Measurements from ENCODE around the gene PRR27.

PRR27 gene

DNA sequence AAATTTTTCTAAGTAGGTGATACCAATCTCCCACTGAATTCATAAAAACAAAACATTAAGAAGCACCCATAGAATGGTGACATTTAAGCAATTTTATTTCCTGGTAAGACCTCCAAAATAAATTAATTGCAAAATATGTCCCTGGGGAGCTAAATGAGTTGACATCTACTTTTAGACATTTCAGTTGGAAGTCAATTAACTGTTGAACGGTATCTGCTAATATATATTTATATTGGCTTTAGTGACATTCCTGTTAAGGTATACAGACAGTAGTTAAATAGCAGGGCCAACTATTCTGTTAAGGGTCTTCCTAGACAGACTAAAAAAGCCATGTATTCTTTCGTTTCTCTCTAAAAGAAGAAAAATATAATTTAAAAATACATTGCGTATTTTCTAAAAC lies at the start of gene PRR27:
TSS of gene PRR27 (plus strand) at position 301 of the 400 bp plus-strand sequence. CDS start 139 bp downstream, outside the sequence.
- TF ChIP-seq, protein P1, sequence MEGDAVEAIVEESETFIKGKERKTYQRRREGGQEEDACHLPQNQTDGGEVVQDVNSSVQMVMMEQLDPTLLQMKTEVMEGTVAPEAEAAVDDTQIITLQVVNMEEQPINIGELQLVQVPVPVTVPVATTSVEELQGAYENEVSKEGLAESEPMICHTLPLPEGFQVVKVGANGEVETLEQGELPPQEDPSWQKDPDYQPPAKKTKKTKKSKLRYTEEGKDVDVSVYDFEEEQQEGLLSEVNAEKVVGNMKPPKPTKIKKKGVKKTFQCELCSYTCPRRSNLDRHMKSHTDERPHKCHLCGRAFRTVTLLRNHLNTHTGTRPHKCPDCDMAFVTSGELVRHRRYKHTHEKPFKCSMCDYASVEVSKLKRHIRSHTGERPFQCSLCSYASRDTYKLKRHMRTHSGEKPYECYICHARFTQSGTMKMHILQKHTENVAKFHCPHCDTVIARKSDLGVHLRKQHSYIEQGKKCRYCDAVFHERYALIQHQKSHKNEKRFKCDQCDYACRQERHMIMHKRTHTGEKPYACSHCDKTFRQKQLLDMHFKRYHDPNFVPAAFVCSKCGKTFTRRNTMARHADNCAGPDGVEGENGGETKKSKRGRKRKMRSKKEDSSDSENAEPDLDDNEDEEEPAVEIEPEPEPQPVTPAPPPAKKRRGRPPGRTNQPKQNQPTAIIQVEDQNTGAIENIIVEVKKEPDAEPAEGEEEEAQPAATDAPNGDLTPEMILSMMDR (IDR thresholded peaks at IDR 0.05; ENCODE audit: low read depth, low read length, missing control alignments): no peak
- no peak within 1 kb of the TSS for H3K4me3 ChIP-seq (ENCODE audit: low read depth, low read length)
- DNase-seq (ENCODE audit: low read depth): no peak

DNA sequence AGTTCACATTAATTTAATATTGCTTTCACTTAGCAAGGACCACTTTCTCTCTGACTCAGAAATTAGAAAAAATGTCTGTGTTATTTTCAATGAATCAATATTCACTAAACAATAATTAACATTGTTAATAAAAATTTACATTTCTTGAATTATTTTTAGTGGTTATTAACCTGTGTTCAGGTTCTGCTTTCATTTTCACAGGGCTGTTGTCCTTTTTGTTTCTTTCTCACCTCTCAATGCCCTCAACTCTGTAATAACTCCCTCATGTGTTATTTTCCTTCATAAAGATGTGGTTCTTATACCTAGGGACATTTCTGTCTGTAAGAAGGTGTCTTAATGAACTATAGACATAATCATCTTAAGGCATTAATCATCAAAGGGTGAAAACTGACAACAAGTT lies 43.1 kb upstream of the PRR27 start:
- H3K4me3 ChIP-seq (ENCODE audit: low read depth, low read length): no peak overlapping the region
- no peak for DNase-seq (ENCODE audit: low read depth)
- TF ChIP-seq, protein P1 (IDR thresholded peaks at IDR 0.05; ENCODE audit: low read depth, low read length, missing control alignments): no peak

DNA sequence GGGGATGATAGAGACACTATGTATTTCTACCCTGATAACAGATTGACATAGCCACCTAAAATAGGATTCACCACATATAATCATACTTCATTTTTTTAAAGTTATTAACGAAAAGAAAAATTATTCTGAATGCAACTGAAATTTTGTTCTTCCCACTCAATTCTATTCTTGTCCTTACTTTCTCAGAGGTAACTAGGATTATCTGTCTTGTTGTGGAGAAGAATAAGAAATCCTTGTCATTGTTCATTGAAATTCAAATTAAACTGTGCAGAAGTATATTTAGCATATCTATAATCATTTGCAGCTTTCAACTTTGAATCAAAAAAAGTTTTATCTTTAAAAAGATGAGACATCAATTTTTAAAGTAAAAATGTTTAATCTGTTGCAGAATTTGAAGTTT lies 40.4 kb upstream of the PRR27 start:
- TF ChIP-seq, protein P1 (IDR thresholded peaks at IDR 0.05; ENCODE audit: low read depth, low read length, missing control alignments): no peak
- no peak overlapping the region for H3K4me3 ChIP-seq (ENCODE audit: low read depth, low read length)
- no peak for DNase-seq (ENCODE audit: low read depth)

DNA sequence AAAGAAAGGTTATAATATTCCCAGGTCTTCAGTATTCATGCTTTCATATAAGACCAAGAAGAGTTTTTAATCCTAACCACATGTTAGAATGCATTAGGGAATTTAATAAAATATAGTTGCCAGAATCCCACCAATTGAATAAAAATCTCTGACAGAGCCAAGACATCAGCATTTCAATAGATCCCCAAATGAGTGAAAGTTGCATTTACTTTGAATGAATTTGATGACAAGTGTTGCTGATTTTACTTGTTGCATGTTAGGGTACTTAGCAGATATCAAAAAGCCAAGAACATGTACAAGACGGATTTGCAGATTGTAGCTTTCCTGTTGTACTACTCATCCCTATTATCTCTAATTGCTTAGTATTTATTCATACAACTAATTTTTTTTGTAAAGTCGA lies 39.9 kb upstream of the PRR27 start:
- TF ChIP-seq, protein P1 (IDR thresholded peaks at IDR 0.05; ENCODE audit: low read depth, low read length, missing control alignments): no peak
- H3K4me3 ChIP-seq (ENCODE audit: low read depth, low read length): no peak overlapping the region
- no peak for DNase-seq (ENCODE audit: low read depth)

DNA sequence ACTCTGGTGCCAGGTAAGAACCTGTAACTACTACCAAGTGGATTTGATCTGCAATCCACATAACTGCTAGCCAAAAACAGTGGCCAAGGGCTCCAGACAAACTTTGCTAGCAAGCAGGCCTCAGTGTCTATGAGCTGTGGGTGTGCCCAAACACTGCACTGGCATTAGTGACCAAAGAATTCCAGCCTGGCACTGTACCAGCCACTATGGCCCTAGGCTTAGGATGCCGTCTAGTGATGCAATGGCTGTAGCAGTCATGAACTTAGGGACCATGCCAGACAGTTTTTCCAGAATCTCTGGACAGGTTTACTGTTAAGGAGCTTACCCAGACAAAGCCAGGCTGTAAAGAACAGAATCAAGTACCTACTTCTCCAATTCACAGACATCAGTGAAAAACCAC lies 33.7 kb upstream of the PRR27 start:
- no peak overlapping the region for H3K4me3 ChIP-seq (ENCODE audit: low read depth, low read length)
- no peak for DNase-seq (ENCODE audit: low read depth)
- TF ChIP-seq, protein P1 (IDR thresholded peaks at IDR 0.05; ENCODE audit: low read depth, low read length, missing control alignments): no peak

DNA sequence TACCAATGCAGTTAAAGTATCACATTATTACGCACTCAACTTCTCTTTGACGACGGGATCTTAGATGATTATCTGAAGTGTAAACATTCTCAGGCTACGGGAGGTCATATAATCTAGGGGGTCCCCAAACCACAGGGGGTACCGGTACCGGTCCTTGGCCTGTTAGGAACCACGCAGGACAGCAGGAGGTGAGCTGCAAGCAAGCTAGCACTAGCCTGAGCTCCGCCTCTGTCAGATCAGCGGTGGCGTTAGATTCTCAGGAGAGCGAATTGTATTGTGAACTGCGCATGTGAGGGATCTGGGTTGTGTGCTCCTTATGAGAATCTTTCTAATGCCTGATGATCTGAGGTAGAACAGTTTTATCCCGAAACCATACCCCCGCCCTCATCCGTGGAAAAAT lies 20.6 kb upstream of the PRR27 start:
- H3K4me3 ChIP-seq (ENCODE audit: low read depth, low read length): no peak overlapping the region
- TF ChIP-seq, protein P1 (IDR thresholded peaks at IDR 0.05; ENCODE audit: low read depth, low read length, missing control alignments): no peak
- no peak for DNase-seq (ENCODE audit: low read depth)

DNA sequence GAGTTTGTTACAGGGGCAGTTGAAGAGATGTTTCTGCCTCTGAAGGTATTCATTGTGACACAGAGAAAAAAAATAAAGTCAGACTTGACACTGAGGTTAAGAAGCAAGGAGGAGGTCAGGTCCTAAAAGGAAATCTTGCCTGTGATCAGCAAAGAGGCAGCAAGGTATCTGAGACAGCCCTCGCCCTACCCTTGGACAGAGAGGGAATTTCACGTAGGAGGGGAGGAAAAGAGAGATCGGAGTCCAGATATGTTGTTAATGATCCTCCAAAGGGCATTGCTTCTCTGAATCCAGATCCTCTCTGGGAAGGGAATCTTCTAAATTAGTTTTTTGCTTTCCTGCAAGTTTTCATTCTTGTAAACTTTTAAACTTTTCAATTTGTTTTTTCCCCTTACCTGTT lies 15.3 kb upstream of the PRR27 start:
- no peak overlapping the region for H3K4me3 ChIP-seq (ENCODE audit: low read depth, low read length)
- no peak for DNase-seq (ENCODE audit: low read depth)
- TF ChIP-seq, protein P1 (IDR thresholded peaks at IDR 0.05; ENCODE audit: low read depth, low read length, missing control alignments): no peak

Data from GM12864 (cell line).